ENCODE measurements around the gene FBN2.

The FBN2 gene

DNA sequence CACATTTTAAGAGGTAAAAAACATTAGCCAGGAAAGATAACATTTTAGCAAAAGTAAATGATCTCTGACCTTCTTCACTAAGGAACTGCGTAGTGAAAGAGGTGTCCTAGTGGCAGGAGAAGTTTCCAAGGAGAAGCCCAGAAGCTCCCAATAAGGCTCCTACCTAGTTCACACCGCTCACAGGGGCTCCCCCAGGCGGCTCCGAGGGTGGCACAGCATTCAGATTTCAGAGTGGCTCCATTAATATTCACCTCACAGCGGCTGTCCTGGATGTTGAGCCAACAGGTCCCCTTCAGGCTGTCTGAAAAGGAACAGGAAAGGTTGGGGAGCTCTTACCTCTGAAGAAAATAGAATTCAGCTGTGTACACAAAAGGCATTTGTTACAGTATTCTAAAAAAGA is 187.3 kb downstream of the FBN2 start:
- WGBS, 2 experiments: 87 to 92% methylated on average over 5 of the region's 5 CpGs
- Histone ChIP-seq H3K4me3 (ENCODE audit: insufficient read depth, low read depth, low read length) (no peak overlapping the region), H3K27me3 (ENCODE audit: control insufficient read depth, insufficient read depth, low read length, poor library complexity, severe bottlenecking) (no peaks in the 10 kb centered on the region), H3K27ac (ENCODE audit: insufficient read depth, low read depth, low read length, poor library complexity, severe bottlenecking) (no peak overlapping the region), H3K9me3 (ENCODE audit: control insufficient read depth, low read length) (no peaks in the 10 kb centered on the region), H3K4me1 (ENCODE audit: control insufficient read depth, insufficient read depth, low read length) (no peaks in the 10 kb centered on the region), H3K36me3 (ENCODE audit: control insufficient read depth, insufficient read depth, low read length) (peaks cover 4% of the 10 kb centered on the region)

DNA sequence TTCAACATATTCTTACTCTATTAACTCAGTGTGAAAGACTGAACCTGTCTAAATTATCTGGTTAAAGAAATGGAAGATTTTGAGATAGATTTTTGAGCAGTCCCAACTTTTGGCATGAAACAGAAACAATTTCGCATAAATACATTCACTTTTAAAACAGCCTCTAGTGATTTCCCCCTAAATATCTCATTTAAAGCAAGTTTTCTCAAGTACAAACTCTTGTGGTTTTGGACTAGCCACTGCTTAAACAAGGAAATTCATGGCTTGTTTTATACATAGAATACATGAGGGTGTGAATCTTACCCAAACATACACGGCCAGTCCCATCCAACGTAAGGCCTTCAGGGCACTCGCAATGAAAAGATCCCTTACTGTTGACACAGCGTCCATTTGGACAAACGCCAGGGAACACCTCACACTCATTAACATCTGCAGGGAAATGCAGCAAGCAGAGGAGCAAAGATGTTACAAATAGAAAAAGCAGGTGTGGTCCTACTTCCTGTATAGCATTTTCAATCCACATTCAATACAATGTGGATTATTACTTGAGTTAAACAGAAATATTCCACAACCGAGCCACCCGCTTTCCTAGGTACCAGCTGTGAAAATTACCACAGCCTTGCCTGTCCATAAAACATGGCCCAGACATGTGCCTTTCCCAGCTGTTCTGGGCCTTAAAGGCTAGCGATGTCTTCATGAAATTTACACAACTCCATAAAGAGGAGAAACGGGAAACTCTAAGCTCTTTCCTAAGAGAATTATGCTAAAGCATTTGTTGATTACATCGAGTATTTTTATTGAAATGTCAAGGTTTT is 188.8 kb downstream of the FBN2 start:
- Histone ChIP-seq H3K9me3 (ENCODE audit: control insufficient read depth, low read length) (no peaks in the 10 kb centered on the region), H3K36me3 (ENCODE audit: control insufficient read depth, insufficient read depth, low read length) (peaks cover 13% of the 10 kb centered on the region)
- WGBS, 2 experiments: 87 to 90% methylated on average over 10 to 11 of the region's 11 CpGs

DNA sequence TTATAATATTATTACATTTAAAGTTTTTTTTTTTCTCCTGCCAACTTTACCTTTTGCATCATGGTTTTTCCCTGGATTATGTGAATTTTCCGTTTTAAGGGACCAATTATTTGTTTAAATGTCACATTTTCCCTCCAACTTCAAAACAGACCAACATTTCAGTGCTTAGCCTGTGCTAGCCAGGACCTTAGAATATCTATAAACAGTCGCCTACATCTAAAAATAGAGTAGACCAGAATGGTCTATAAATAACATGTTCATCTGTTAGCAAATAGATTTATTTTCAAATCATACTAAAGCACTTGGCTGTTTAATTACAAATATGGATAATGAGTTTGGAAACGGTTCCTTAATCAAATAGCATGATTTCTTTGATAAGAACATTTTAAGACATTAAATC is 192.0 kb downstream of the FBN2 start:
- Histone ChIP-seq H3K9me3 (ENCODE audit: control insufficient read depth, low read length) (no peaks in the 10 kb centered on the region), H3K4me3 (ENCODE audit: insufficient read depth, low read depth, low read length) (no peak overlapping the region), H3K27ac (ENCODE audit: insufficient read depth, low read depth, low read length, poor library complexity, severe bottlenecking) (no peak overlapping the region), H3K4me1 (ENCODE audit: control insufficient read depth, insufficient read depth, low read length) (no peaks in the 10 kb centered on the region), H3K27me3 (ENCODE audit: control insufficient read depth, insufficient read depth, low read length, poor library complexity, severe bottlenecking) (no peaks in the 10 kb centered on the region), H3K36me3 (ENCODE audit: control insufficient read depth, insufficient read depth, low read length) (peaks cover 30% of the 10 kb centered on the region)
- 92 to 100% methylated on average over 1 to 2 of the region's 3 CpGs for WGBS, 2 experiments

More for the DNA sequence above, 188.8 kb downstream of the FBN2 start:
- Histone ChIP-seq H3K27me3 (ENCODE audit: control insufficient read depth, insufficient read depth, low read length, poor library complexity, severe bottlenecking) (no peaks in the 10 kb centered on the region), H3K27ac (ENCODE audit: insufficient read depth, low read depth, low read length, poor library complexity, severe bottlenecking) (no peak overlapping the region), H3K4me1 (ENCODE audit: control insufficient read depth, insufficient read depth, low read length) (no peaks in the 10 kb centered on the region), H3K4me3 (ENCODE audit: insufficient read depth, low read depth, low read length) (no peak overlapping the region)

DNA sequence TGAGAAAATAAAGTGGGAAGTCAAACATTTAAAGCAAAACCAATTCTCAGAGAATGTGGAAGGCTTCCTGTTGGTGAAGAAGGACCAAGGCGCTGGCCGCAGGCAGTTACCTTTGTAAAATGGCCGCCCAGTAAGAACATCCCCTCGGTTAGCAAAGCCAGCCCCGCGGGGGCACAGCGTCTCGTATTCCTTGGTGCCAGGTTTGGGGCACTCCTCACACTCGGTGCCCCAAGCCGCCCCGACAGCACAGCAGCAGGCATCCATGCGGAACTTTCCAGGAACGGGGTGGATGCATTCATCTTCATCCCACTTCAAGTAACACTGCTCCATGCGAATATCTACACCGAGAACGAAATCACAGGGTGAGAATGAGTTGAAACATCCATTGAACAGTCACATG is 192.8 kb downstream of the FBN2 start:
- Histone ChIP-seq H3K27ac (ENCODE audit: insufficient read depth, low read depth, low read length, poor library complexity, severe bottlenecking) (no peak overlapping the region), H3K4me3 (ENCODE audit: insufficient read depth, low read depth, low read length) (no peak overlapping the region), H3K36me3 (ENCODE audit: control insufficient read depth, insufficient read depth, low read length) (peaks cover 26% of the 10 kb centered on the region), H3K9me3 (ENCODE audit: control insufficient read depth, low read length) (no peaks in the 10 kb centered on the region), H3K4me1 (ENCODE audit: control insufficient read depth, insufficient read depth, low read length) (no peaks in the 10 kb centered on the region), H3K27me3 (ENCODE audit: control insufficient read depth, insufficient read depth, low read length, poor library complexity, severe bottlenecking) (no peaks in the 10 kb centered on the region)
- 95% methylated on average over 16 of the region's 16 CpGs for WGBS, 2 experiments

DNA sequence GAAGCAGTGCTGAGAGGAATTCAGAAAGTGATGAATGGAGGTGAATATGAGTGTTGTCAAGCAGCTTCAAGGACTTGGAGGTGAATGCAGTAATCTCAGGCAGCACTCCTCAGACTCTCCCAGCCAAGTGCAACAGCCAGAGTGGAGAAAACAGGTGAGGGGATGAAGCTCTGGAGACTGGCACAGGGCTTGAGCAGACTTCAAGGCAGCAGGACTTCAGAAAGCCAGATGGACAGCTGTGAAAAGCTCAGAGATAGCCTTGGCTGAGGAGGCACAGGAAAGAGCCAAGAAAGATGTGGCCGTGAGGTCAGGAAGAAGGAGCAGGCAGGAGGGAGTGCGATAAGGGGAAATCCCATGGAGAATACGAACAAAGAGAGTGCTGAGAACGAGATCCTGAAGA is 194.9 kb downstream of the FBN2 start:
- no peaks in the 10 kb centered on the region for H3K27me3 ChIP-seq (ENCODE audit: control insufficient read depth, insufficient read depth, low read length, poor library complexity, severe bottlenecking)
- WGBS, 2 experiments: 90 to 96% methylated on average over 4 of the region's 4 CpGs
- H3K9me3 ChIP-seq (ENCODE audit: control insufficient read depth, low read length): no peaks in the 10 kb centered on the region
- peaks cover 26% of the 10 kb centered on the region for H3K36me3 ChIP-seq (ENCODE audit: control insufficient read depth, insufficient read depth, low read length)
- no peak overlapping the region for H3K27ac ChIP-seq (ENCODE audit: insufficient read depth, low read depth, low read length, poor library complexity, severe bottlenecking)
- no peaks in the 10 kb centered on the region for H3K4me1 ChIP-seq (ENCODE audit: control insufficient read depth, insufficient read depth, low read length)
- no peak overlapping the region for H3K4me3 ChIP-seq (ENCODE audit: insufficient read depth, low read depth, low read length)

DNA sequence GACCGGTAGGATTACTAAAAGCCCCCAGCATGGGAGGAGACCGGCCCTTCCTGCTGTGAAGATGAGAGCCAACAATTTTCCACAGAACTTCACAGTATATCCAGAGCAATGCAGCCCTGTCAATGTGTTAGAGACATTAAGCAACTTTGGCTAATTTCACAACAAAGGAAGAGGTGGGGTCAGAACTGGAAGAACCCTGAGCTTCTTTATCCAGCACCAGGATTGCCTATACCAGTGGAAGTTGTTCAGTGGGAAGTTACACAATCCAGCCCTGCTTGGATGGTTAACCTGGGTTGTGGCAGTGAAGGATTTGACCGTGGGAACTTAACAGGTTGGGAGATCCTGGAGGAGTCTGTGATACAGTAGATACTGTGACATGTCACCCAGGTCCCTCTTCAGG is 197.0 kb downstream of the FBN2 start:
- WGBS, 2 experiments: 84 to 85% methylated on average over 3 of the region's 3 CpGs
- H3K36me3 ChIP-seq (ENCODE audit: control insufficient read depth, insufficient read depth, low read length): peaks cover 26% of the 10 kb centered on the region

DNA sequence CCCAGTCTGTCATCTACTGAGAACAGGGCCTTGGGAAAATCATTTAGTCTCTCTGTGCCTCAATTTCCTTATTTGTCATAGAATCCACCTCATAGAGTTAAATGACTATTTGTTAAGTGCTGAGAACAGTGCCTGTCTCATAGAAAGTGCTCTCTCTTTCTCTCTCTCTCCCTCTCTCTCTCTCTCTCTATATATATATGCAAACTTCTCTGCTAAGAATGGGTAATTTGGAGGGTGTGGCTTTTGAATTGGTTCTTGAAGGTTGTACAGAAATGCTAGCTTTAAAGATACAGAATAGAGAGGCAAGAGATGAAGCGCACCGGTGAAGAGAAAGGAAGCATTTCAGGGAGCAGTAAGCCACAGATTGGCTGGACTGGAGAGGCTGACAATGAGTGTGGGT is 197.4 kb downstream of the FBN2 start:
- WGBS, 2 experiments: 93 to 96% methylated on average over 2 of the region's 2 CpGs
- Histone ChIP-seq H3K9me3 (ENCODE audit: control insufficient read depth, low read length) (no peaks in the 10 kb centered on the region), H3K4me1 (ENCODE audit: control insufficient read depth, insufficient read depth, low read length) (no peaks in the 10 kb centered on the region), H3K27me3 (ENCODE audit: control insufficient read depth, insufficient read depth, low read length, poor library complexity, severe bottlenecking) (no peaks in the 10 kb centered on the region), H3K27ac (ENCODE audit: insufficient read depth, low read depth, low read length, poor library complexity, severe bottlenecking) (no peak overlapping the region), H3K4me3 (ENCODE audit: insufficient read depth, low read depth, low read length) (no peak overlapping the region), H3K36me3 (ENCODE audit: control insufficient read depth, insufficient read depth, low read length) (peaks cover 26% of the 10 kb centered on the region)

More for the DNA sequence above, 197.0 kb downstream of the FBN2 start:
- Histone ChIP-seq H3K9me3 (ENCODE audit: control insufficient read depth, low read length) (no peaks in the 10 kb centered on the region), H3K27ac (ENCODE audit: insufficient read depth, low read depth, low read length, poor library complexity, severe bottlenecking) (no peak overlapping the region), H3K27me3 (ENCODE audit: control insufficient read depth, insufficient read depth, low read length, poor library complexity, severe bottlenecking) (no peaks in the 10 kb centered on the region), H3K4me1 (ENCODE audit: control insufficient read depth, insufficient read depth, low read length) (no peaks in the 10 kb centered on the region), H3K4me3 (ENCODE audit: insufficient read depth, low read depth, low read length) (no peak overlapping the region)

DNA sequence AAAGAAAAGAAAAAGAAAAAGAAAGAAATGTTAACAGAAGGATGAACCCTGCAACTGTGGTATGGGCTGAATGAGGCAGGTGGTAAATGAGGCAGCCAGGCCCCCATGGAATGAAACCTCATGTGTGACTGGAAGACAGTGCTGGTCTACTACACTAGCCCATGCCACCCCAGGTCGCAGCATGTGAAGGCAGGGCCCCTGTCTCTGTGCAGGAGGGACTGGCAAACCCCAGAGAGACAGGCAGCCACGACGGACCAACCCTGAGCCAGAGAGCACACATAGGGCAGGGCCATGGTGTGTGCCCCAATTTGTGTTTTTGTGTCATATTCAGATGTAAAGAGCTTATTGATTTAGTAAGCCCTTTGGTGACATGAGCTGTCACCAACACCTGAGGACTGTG is 198.5 kb downstream of the FBN2 start:
- Histone ChIP-seq H3K9me3 (ENCODE audit: control insufficient read depth, low read length) (no peaks in the 10 kb centered on the region), H3K4me3 (ENCODE audit: insufficient read depth, low read depth, low read length) (no peak overlapping the region), H3K36me3 (ENCODE audit: control insufficient read depth, insufficient read depth, low read length) (peaks cover 22% of the 10 kb centered on the region), H3K4me1 (ENCODE audit: control insufficient read depth, insufficient read depth, low read length) (no peaks in the 10 kb centered on the region), H3K27me3 (ENCODE audit: control insufficient read depth, insufficient read depth, low read length, poor library complexity, severe bottlenecking) (no peaks in the 10 kb centered on the region), H3K27ac (ENCODE audit: insufficient read depth, low read depth, low read length, poor library complexity, severe bottlenecking) (no peak overlapping the region)
- WGBS, 2 experiments: 89 to 92% methylated on average over 3 of the region's 3 CpGs

DNA sequence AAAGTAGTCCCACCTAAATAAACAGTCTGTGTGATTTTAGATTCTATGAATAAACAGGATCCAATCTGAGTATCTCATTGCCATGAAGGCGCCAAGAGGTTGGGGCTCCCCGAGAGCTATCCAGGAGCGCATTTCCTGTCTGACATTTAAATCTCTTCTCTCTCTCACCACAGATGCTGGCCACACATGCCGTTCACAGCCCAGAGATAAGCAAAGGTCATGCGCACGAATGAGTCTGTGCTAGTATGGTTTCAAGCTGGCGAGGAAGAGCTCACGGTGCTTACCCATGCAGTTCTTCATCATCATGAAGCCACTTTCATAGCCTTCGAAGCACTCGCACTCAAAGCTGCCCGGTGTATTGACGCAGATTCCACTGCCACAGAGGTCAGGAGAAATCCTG is 199.4 kb downstream of the FBN2 start:
- Histone ChIP-seq H3K9me3 (ENCODE audit: control insufficient read depth, low read length) (no peaks in the 10 kb centered on the region), H3K36me3 (ENCODE audit: control insufficient read depth, insufficient read depth, low read length) (peaks cover 16% of the 10 kb centered on the region), H3K27ac (ENCODE audit: insufficient read depth, low read depth, low read length, poor library complexity, severe bottlenecking) (no peak overlapping the region), H3K27me3 (ENCODE audit: control insufficient read depth, insufficient read depth, low read length, poor library complexity, severe bottlenecking) (no peaks in the 10 kb centered on the region), H3K4me3 (ENCODE audit: insufficient read depth, low read depth, low read length) (no peak overlapping the region), H3K4me1 (ENCODE audit: control insufficient read depth, insufficient read depth, low read length) (no peaks in the 10 kb centered on the region)
- WGBS, 2 experiments: 96% methylated on average over 12 of the region's 12 CpGs

DNA sequence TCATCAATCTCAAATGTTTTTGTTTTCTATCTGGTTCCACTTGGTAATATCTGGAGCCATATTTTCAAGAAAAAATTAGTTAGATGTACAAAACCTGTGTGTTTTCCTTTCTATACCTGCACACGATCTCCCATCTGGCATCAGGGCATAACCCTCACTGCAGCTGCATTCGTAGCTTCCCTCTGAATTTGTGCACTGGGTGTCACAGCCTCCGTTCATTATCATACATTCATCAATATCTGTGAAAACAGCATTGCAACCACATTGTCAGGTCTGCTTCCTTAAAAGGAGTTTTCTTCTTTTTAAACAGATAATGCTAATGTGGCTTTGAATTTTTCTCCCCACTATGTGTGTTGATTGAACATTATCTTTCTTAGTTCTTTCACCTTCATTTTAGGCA is 202.7 kb downstream of the FBN2 start:
- H3K9me3 ChIP-seq (ENCODE audit: control insufficient read depth, low read length): no peaks in the 10 kb centered on the region
- no peaks in the 10 kb centered on the region for H3K4me1 ChIP-seq (ENCODE audit: control insufficient read depth, insufficient read depth, low read length)
- H3K4me3 ChIP-seq (ENCODE audit: insufficient read depth, low read depth, low read length): no peak overlapping the region
- no peak overlapping the region for H3K27ac ChIP-seq (ENCODE audit: insufficient read depth, low read depth, low read length, poor library complexity, severe bottlenecking)
- H3K36me3 ChIP-seq (ENCODE audit: control insufficient read depth, insufficient read depth, low read length): peaks cover 5% of the 10 kb centered on the region
- no peaks in the 10 kb centered on the region for H3K27me3 ChIP-seq (ENCODE audit: control insufficient read depth, insufficient read depth, low read length, poor library complexity, severe bottlenecking)
- 94% methylated on average over 3 of the region's 3 CpGs for WGBS, 2 experiments

All from ectodermal cell (in vitro differentiated cells).